Measurements from ENCODE around the gene ZNF614. TPM values are rescaled to one million over a fixed set of nuclear protein-coding genes. Genes with fewer than 3 reads are reported as not detected.
A peak's percentile ranks its signal among the peaks of the same experiment; 100 is the strongest.

The ZNF614 gene
- total and polyA plus RNA-seq, 7 experiments from 2014 or later: 5.0 to 14.1 (median 7.5) TPM

DNA sequence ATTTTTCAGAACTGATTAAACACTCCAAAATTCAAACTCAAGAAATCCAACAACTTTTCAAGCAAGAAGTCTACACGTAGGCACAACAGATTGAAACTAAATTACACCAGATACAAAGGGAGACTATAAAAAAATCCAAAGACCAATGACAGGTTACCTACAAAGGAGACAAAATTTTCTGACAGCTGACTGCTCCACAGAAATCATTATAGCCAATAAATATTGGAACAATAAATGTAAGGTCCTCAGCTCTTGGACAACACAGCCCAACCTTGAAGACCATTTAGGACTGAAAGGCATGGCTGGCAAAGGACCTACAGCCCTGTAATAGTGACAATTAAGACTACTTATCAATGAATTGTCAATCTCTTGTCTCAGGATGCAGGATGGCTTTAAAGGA is 57.5 kb downstream of the ZNF614 start:
- DNase-seq (no peak), ATAC-seq (no peak)
- peak overlapping the region; percentile 26 for H3K4me3 ChIP-seq (ENCODE audit: low read length)
- intact Hi-C loops (cut with micrococcal nuclease): no loop called here
- POLR2A ChIA-PET: interaction anchor here (1.0 kb wide), 1 partner anchor 12 kb away, joined by 3 read pairs; no protein-coding TSS in a partner anchor
- no peak overlapping the region for H3K4me3 Mint-ChIP-seq
- H3K4me1 Mint-ChIP-seq: peaks cover 0 to 6% (median 0%) of the 10 kb centered on the region in 7 donors
- CTCF ChIA-PET: no interaction called here
- H3K9me3 Mint-ChIP-seq: peaks cover 14 to 93% (median 81%) of the 10 kb centered on the region in 11 donors
- no peaks in the 10 kb centered on the region for H3K4me1 ChIP-seq (ENCODE audit: control insufficient read depth in 2 of 2, insufficient read depth in 2 of 2, low read length in 2 of 2)
- peaks cover 68 to 95% (median 71%) of the 10 kb centered on the region in 3 experiments for H3K36me3 ChIP-seq (ENCODE audit: control insufficient read depth in 2 of 3, insufficient read depth in 3 of 3, low read length in 3 of 3)
- no peak overlapping the region for H3K27ac Mint-ChIP-seq
- peaks cover 42 to 89% (median 80%) of the 10 kb centered on the region in 5 donors for H3K36me3 Mint-ChIP-seq
- H3K9me3 ChIP-seq (ENCODE audit: control insufficient read depth in 2 of 3, low read length in 3 of 3): peaks cover 33 to 97% (median 52%) of the 10 kb centered on the region in 3 experiments
- H3K27me3 Mint-ChIP-seq: no peaks in the 10 kb centered on the region
- H3K27ac ChIP-seq (ENCODE audit: low read depth, low read length): no peak overlapping the region
- no peaks in the 10 kb centered on the region for H3K27me3 ChIP-seq (ENCODE audit: control insufficient read depth in 2 of 2, insufficient read depth in 2 of 2, low read length in 2 of 2)

DNA sequence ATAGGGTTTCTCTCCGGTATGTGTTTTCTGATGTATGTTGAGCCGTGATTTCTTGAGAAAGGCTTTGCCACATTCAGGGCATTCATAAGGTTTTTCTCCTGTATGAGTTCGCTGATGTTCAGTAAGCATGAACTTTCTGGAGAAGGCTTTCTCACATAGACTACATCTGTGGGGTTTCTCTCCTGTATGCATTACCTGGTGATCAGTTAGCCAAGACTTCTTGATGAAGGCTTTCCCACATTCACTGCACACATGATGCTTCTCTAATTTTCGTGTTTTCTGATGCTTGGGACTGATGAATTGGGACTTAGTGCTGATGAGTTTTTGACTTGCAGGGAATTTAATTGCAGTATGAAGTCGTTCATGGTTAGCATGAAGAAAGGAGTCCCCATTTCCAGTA is 62.6 kb downstream of the ZNF614 start:
- Histone ChIP-seq H3K9me3 (ENCODE audit: control insufficient read depth in 2 of 3, low read length in 3 of 3) (peaks cover 22 to 98% (median 34%) of the 10 kb centered on the region in 3 experiments), H3K4me1 (ENCODE audit: control insufficient read depth in 2 of 2, insufficient read depth in 2 of 2, low read length in 2 of 2) (no peaks in the 10 kb centered on the region), H3K36me3 (ENCODE audit: control insufficient read depth in 2 of 3, insufficient read depth in 3 of 3, low read length in 3 of 3) (peaks cover 45 to 67% (median 46%) of the 10 kb centered on the region in 3 experiments), H3K27ac (ENCODE audit: low read depth, low read length) (no peak overlapping the region), H3K4me3 (ENCODE audit: low read length) (peak overlapping the region; percentile 9), H3K27me3 (ENCODE audit: control insufficient read depth in 2 of 2, insufficient read depth in 2 of 2, low read length in 2 of 2) (no peaks in the 10 kb centered on the region)
- DNase-seq: no peak
- Mint-ChIP-seq H3K4me3 (peak overlapping the region in 1 of 10 donors; percentile 9), H3K36me3 (peaks cover 47 to 85% (median 80%) of the 10 kb centered on the region in 5 donors), H3K9me3 (peaks cover 29 to 93% (median 82%) of the 10 kb centered on the region in 11 donors), H3K4me1 (peaks cover 0 to 6% (median 0%) of the 10 kb centered on the region in 7 donors), H3K27me3 (no peaks in the 10 kb centered on the region), H3K27ac (no peak overlapping the region)
- ChIA-PET POLR2A (no interaction called here), CTCF (no interaction called here)
- intact Hi-C loops (cut with micrococcal nuclease): no loop called here
- no peak for ATAC-seq

Other genes with a start within 250 kb of the ZNF614 start
- 1 to 10 TPM in 2 of 5 experiments, under 1 TPM in 2, not detected in 1; 0.13 to 5.1 (median 3.0) TPM for gene FPR3, start 233.2 kb downstream of the ZNF614 start, total RNA-seq
- gene FPR3, start 233.2 kb downstream of the ZNF614 start, polyA plus RNA-seq: not detected
- gene ZNF577, start 140.4 kb downstream of the ZNF614 start, total RNA-seq: 10 to 100 TPM in 3 of 5 experiments, 1 to 10 TPM in 2; 7.7 to 28.5 (median 13.3) TPM
- 1 to 10 TPM; 3.7 to 6.5 TPM for gene ZNF577, start 140.4 kb downstream of the ZNF614 start, polyA plus RNA-seq
- gene ZNF649, start 123.4 kb downstream of the ZNF614 start, total RNA-seq: 10 to 100 TPM; 11.1 to 33.4 (median 14.5) TPM
- 10 to 100 TPM in 1 of 2 donors, 1 to 10 TPM in 1; 9.3 to 14.3 TPM for gene ZNF649, start 123.4 kb downstream of the ZNF614 start, polyA plus RNA-seq
- 1 to 10 TPM; 1.5 to 9.6 (median 5.2) TPM for gene ZNF613, start 100.9 kb downstream of the ZNF614 start, total RNA-seq
- 1 to 10 TPM; 3.3 to 8.2 TPM for gene ZNF613, start 100.9 kb downstream of the ZNF614 start, polyA plus RNA-seq
- gene ZNF350, start 41.5 kb downstream of the ZNF614 start, total RNA-seq: 10 to 100 TPM; 18.1 to 43.7 (median 36.0) TPM
- 10 to 100 TPM; 19.9 to 26.8 TPM for gene ZNF350, start 41.5 kb downstream of the ZNF614 start, polyA plus RNA-seq
- 10 to 100 TPM in 3 of 5 experiments, 1 to 10 TPM in 2; 8.7 to 20.9 (median 11.0) TPM for gene ZNF615, start 20.2 kb downstream of the ZNF614 start, total RNA-seq
- 10 to 100 TPM; 11.5 to 12.1 TPM for gene ZNF615, start 20.2 kb downstream of the ZNF614 start, polyA plus RNA-seq
- 10 to 100 TPM; 13.2 to 25.0 (median 18.1) TPM for gene ZNF432, start 20.5 kb upstream of the ZNF614 start, total RNA-seq
- 1 to 10 TPM; 3.0 to 7.9 TPM for gene ZNF432, start 20.5 kb upstream of the ZNF614 start, polyA plus RNA-seq
- 10 to 100 TPM; 22.6 to 43.5 (median 27.5) TPM for gene ZNF841, start 67.4 kb upstream of the ZNF614 start, total RNA-seq
- gene ZNF841, start 67.4 kb upstream of the ZNF614 start, polyA plus RNA-seq: 1 to 10 TPM; 3.1 to 3.7 TPM
- gene ZNF616, start 111.6 kb upstream of the ZNF614 start, total RNA-seq: 10 to 100 TPM in 2 of 5 experiments, 1 to 10 TPM in 3; 2.8 to 18.5 (median 6.1) TPM
- 10 to 100 TPM in 1 of 2 donors, 1 to 10 TPM in 1; 6.5 to 10.8 TPM for gene ZNF616, start 111.6 kb upstream of the ZNF614 start, polyA plus RNA-seq
- gene ZNF836, start 143.2 kb upstream of the ZNF614 start, total RNA-seq: 10 to 100 TPM; 20.1 to 57.5 (median 27.4) TPM
- 10 to 100 TPM; 10.2 to 21.2 TPM for gene ZNF836, start 143.2 kb upstream of the ZNF614 start, polyA plus RNA-seq
- 100 to 1,000 TPM; 156 to 215 (median 168) TPM for gene PPP2R1A, start 161.7 kb upstream of the ZNF614 start, total RNA-seq
- gene PPP2R1A, start 161.7 kb upstream of the ZNF614 start, polyA plus RNA-seq: 100 to 1,000 TPM; 148 to 165 TPM
- 10 to 100 TPM; 24.7 to 59.6 (median 41.4) TPM for gene ZNF766, start 241.2 kb upstream of the ZNF614 start, total RNA-seq
- gene ZNF766, start 241.2 kb upstream of the ZNF614 start, polyA plus RNA-seq: 10 to 100 TPM; 65.0 to 79.3 TPM